ENCODE measurements around the gene SUDS3.
"Not testable (repeated sequence)": the region's sequence is repeated elsewhere in the genome, so short reads cannot be mapped to it uniquely, and the experiment has no call there.

Gene SUDS3

GRCh38 chr12:118354503-118354902 lies 21.9 kb upstream of the SUDS3 start:
- in situ Hi-C loops (cut with HindIII; ENCODE audit: low pct_ligation_motif_present, low pct_unique_long_range_greater_than_20kb, low sequenced_read_pairs); DNase-seq: not testable (repeated sequence)

GRCh38 chr12:118354903-118355302 lies 21.5 kb upstream of the SUDS3 start:
- no peak for DNase-seq
- in situ Hi-C loops (cut with HindIII; ENCODE audit: low pct_ligation_motif_present, low pct_unique_long_range_greater_than_20kb, low sequenced_read_pairs), result no loop called here

- DNase-seq, result peak; percentile 56
- in situ Hi-C loops (cut with HindIII; ENCODE audit: low pct_ligation_motif_present, low pct_unique_long_range_greater_than_20kb, low sequenced_read_pairs), result no loop called here
Measured at GRCh38 chr12:118355843-118356242, 20.5 kb upstream of the SUDS3 start.

GRCh38 chr12:118356809-118357256 lies 19.5 kb upstream of the SUDS3 start:
- in situ Hi-C loops (cut with HindIII; ENCODE audit: low pct_ligation_motif_present, low pct_unique_long_range_greater_than_20kb, low sequenced_read_pairs), result no loop called here
- DNase-seq, result no peak

- in situ Hi-C loops (cut with HindIII; ENCODE audit: low pct_ligation_motif_present, low pct_unique_long_range_greater_than_20kb, low sequenced_read_pairs), result no loop called here
- DNase-seq, result no peak
Measured at GRCh38 chr12:118357257-118358007, 18.9 kb upstream of the SUDS3 start.

GRCh38 chr12:118358008-118358359 lies 18.4 kb upstream of the SUDS3 start:
- in situ Hi-C loops (cut with HindIII; ENCODE audit: low pct_ligation_motif_present, low pct_unique_long_range_greater_than_20kb, low sequenced_read_pairs), result no loop called here
- no peak for DNase-seq

- in situ Hi-C loops (cut with HindIII; ENCODE audit: low pct_ligation_motif_present, low pct_unique_long_range_greater_than_20kb, low sequenced_read_pairs), result no loop called here
- no peak for DNase-seq
Measured at GRCh38 chr12:118358612-118359540, 17.5 kb upstream of the SUDS3 start.

- in situ Hi-C loops (cut with HindIII; ENCODE audit: low pct_ligation_motif_present, low pct_unique_long_range_greater_than_20kb, low sequenced_read_pairs), result no loop called here
- DNase-seq, result no peak
Measured at GRCh38 chr12:118359541-118359915, 16.8 kb upstream of the SUDS3 start.

GRCh38 chr12:118361092-118361404 lies 15.3 kb upstream of the SUDS3 start:
- no peak for DNase-seq
- in situ Hi-C loops (cut with HindIII; ENCODE audit: low pct_ligation_motif_present, low pct_unique_long_range_greater_than_20kb, low sequenced_read_pairs), result no loop called here

GRCh38 chr12:118361889-118362288 lies 14.5 kb upstream of the SUDS3 start:
- in situ Hi-C loops (cut with HindIII; ENCODE audit: low pct_ligation_motif_present, low pct_unique_long_range_greater_than_20kb, low sequenced_read_pairs), result no loop called here
- DNase-seq, result no peak

- in situ Hi-C loops (cut with HindIII; ENCODE audit: low pct_ligation_motif_present, low pct_unique_long_range_greater_than_20kb, low sequenced_read_pairs), result no loop called here
- DNase-seq, result no peak
Measured at GRCh38 chr12:118368821-118369220, 7.5 kb upstream of the SUDS3 start.

GRCh38 chr12:118370601-118371000 lies 5.8 kb upstream of the SUDS3 start:
- in situ Hi-C loops (cut with HindIII; ENCODE audit: low pct_ligation_motif_present, low pct_unique_long_range_greater_than_20kb, low sequenced_read_pairs), result loop anchor here (10.0 kb wide), 1 partner anchor 186 kb away; no protein-coding TSS in a partner anchor
- DNase-seq, result no peak

GRCh38 chr12:118371321-118372282 lies 4.8 kb upstream of the SUDS3 start:
- in situ Hi-C loops (cut with HindIII; ENCODE audit: low pct_ligation_motif_present, low pct_unique_long_range_greater_than_20kb, low sequenced_read_pairs), result loop anchor here (10.0 kb wide), 1 partner anchor 187 kb away; no protein-coding TSS in a partner anchor
- peak; percentile 45 for DNase-seq

- peak; percentile 100 for DNase-seq
- in situ Hi-C loops (cut with HindIII; ENCODE audit: low pct_ligation_motif_present, low pct_unique_long_range_greater_than_20kb, low sequenced_read_pairs), result loop anchor here (10.0 kb wide), 1 partner anchor 188 kb away; no protein-coding TSS in a partner anchor
Measured at GRCh38 chr12:118372541-118373495, 3.5 kb upstream of the SUDS3 start, which contains the start of gene TAOK3. TSS of gene TAOK3 (minus strand) at chr12:118372907. CDS start at chr12:118255567, 117,340 bp downstream.

GRCh38 chr12:118373616-118374015 lies 2.7 kb upstream of the SUDS3 start:
- in situ Hi-C loops (cut with HindIII; ENCODE audit: low pct_ligation_motif_present, low pct_unique_long_range_greater_than_20kb, low sequenced_read_pairs), result loop anchor here (10.0 kb wide), 1 partner anchor 189 kb away; no protein-coding TSS in a partner anchor
- DNase-seq, result no peak

GRCh38 chr12:118374126-118374725 lies 2.1 kb upstream of the SUDS3 start:
- no peak for DNase-seq
- in situ Hi-C loops (cut with HindIII; ENCODE audit: low pct_ligation_motif_present, low pct_unique_long_range_greater_than_20kb, low sequenced_read_pairs), result loop anchor here (10.0 kb wide), 1 partner anchor 189 kb away; no protein-coding TSS in a partner anchor

- in situ Hi-C loops (cut with HindIII; ENCODE audit: low pct_ligation_motif_present, low pct_unique_long_range_greater_than_20kb, low sequenced_read_pairs), result loop anchor here (10.0 kb wide), 1 partner anchor 190 kb away; no protein-coding TSS in a partner anchor
- no peak for DNase-seq
Measured at GRCh38 chr12:118374909-118375308, 1.4 kb upstream of the SUDS3 start.
